NAMALWA (cell line): Measurements from ENCODE around the gene HAPSTR1.
A peak's percentile ranks its signal among the peaks of the same experiment; 100 is the strongest.

Source experiments
- DNase-seq: peaks from one replicate; pipeline ENCODE4 v3.0.0-alpha.2; 2015; ENCODE audit warnings: low spot score

The HAPSTR1 gene

GRCh38 chr16:9096416-9096952 lies 5.0 kb downstream of the HAPSTR1 start:
- DNase-seq = no peak

GRCh38 chr16:9097266-9098219 lies 6.1 kb downstream of the HAPSTR1 start:
- peak; percentile 13 for DNase-seq

- DNase-seq = peak; percentile 16
Observed at GRCh38 chr16:9098377-9099090, 7.1 kb downstream of the HAPSTR1 start.

- no peak for DNase-seq
Observed at GRCh38 chr16:9099131-9099625, 7.7 kb downstream of the HAPSTR1 start.

GRCh38 chr16:9102379-9102778 lies 10.9 kb downstream of the HAPSTR1 start:
- no peak for DNase-seq

- DNase-seq = no peak
Observed at GRCh38 chr16:9102943-9103342, 11.5 kb downstream of the HAPSTR1 start.

- DNase-seq = no peak
Observed at GRCh38 chr16:9103546-9103945, 12.1 kb downstream of the HAPSTR1 start.

- no peak for DNase-seq
Observed at GRCh38 chr16:9105189-9105588, 13.7 kb downstream of the HAPSTR1 start.

GRCh38 chr16:9107025-9107970 lies 15.9 kb downstream of the HAPSTR1 start:
- DNase-seq = no peak

- no peak for DNase-seq
Observed at GRCh38 chr16:9109255-9109654, 17.8 kb downstream of the HAPSTR1 start.

- DNase-seq = no peak
Observed at GRCh38 chr16:9112166-9112843, 20.9 kb downstream of the HAPSTR1 start.

GRCh38 chr16:9112844-9113186 lies 21.4 kb downstream of the HAPSTR1 start:
- no peak for DNase-seq

- no peak for DNase-seq
Observed at GRCh38 chr16:9113707-9114106, 22.3 kb downstream of the HAPSTR1 start.

GRCh38 chr16:9114112-9114511 lies 22.7 kb downstream of the HAPSTR1 start:
- no peak for DNase-seq

- no peak for DNase-seq
Observed at GRCh38 chr16:9114842-9115241, 23.4 kb downstream of the HAPSTR1 start.

GRCh38 chr16:9115277-9115676 lies 23.8 kb downstream of the HAPSTR1 start:
- no peak for DNase-seq

- DNase-seq = no peak
Observed at GRCh38 chr16:9116141-9116540, 24.7 kb downstream of the HAPSTR1 start.

- no peak for DNase-seq
Observed at GRCh38 chr16:9118170-9118569, 26.7 kb downstream of the HAPSTR1 start.

GRCh38 chr16:9119795-9120194 lies 28.4 kb downstream of the HAPSTR1 start:
- no peak for DNase-seq

- DNase-seq = no peak
Observed at GRCh38 chr16:9122342-9122741, 30.9 kb downstream of the HAPSTR1 start.

- peak; percentile 11 for DNase-seq
Observed at GRCh38 chr16:9122969-9123368, 31.5 kb downstream of the HAPSTR1 start.
